Posterior vena cava (tissue), 2 donors: ENCODE data around the gene ZNF768. TPM values are rescaled to one million over a fixed set of nuclear protein-coding genes. Genes with fewer than 3 reads are reported as not detected.
"Not testable (repeated sequence)": the region's sequence is repeated elsewhere in the genome, so short reads cannot be mapped to it uniquely, and the experiment has no call there.

ENCODE experiments used
- DNase-seq: peaks from one replicate; pipeline ENCODE4 v3.0.0-alpha.2; 2020; ENCODE audit warnings: low spot score
- intact Hi-C, 2 donors: fragments of 100-400 bp; cut with DNase I; formaldehyde crosslinking; loops; one replicate each; pipeline versions ENCODE4 v1.14.1 to v1.14.2; 2022 to 2023
- total RNA-seq, 2 donors: library from RNA; stranded (reverse); fragmentation: NEBNext Ultra II Directional; extraction: Animal tissue kit (Norgen Biotek cat#: 25700); gene quantifications; one replicate each; pipeline ENCODE4 v1.2.1, GENCODE V29; 2021
- donor health status: DM: yes; HTN: yes; CAD: no.
- donor health status: DM: yes; HTN: yes; CAD: no.

The ZNF768 gene
- total RNA-seq, 2 donors from 2014 or later = 21.9 to 27.3 TPM

DNA sequence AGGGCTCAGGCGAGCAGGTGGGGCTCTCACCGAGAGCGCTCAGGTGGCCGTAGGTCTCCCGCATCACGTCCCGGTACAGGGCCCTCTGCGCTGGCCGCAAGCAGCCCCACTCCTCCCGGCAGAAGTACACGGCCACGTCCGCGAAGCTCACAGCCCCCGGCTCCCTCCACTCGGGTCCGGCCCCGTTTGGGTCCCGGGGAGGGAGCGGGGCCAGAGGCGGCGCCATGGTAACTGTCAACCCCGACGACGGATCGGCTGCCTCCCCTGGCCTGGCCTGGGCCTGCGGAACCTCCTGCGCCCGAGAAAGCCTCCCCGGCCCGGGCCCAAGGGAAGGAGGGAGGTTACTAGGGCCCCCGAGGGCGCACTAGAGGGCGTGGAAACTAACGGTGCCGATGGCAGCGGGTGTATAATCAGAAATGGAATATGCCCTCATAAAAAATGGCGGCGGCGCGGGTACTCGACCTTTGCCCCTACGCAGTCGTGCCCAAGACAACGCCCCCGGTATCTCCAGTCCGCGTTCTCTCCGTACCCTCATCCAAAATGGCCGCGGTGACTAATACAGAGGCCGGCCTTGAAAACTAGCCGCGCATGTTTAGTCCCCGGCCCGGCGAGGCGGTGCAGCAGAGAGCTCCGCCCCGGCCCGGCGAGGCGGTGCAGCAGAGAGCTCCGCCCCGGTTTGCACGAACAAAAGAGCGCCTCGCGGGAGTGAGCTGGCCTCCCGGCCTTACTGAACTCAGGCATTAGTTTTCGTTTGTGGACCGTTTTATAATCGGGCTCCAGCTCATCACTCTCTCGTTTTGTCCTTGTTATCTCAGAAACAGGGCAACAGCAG is 31.8 kb upstream of the ZNF768 start, which contains the start of gene ZNF764:
Gene ZNF764, minus strand, starts transcription at position 418 of the 832 bp plus-strand sequence. Its CDS starts 192 bp downstream, at position 226.
- DNase-seq = peak; percentile 99
- intact Hi-C loops = no loop called here

DNA sequence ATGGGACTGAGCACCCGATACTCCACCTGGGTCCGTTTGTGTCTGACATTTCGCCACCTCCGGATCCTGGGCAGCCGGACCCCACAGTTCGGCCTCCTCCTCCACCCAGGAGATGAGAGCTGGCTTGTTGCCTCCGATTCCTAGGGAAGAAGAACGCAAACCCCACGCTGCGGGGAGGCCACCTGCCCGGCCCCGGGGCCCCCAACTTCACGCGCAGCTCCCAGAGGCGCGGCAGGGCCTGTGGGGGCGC is 31.3 kb upstream of the ZNF768 start:
- intact Hi-C loops = no loop called here
- DNase-seq = no peak

- intact Hi-C loops = no loop called here
- DNase-seq = no peak
Observed at GRCh38 chr16:30556125-30556473, 29.7 kb upstream of the ZNF768 start.

DNA sequence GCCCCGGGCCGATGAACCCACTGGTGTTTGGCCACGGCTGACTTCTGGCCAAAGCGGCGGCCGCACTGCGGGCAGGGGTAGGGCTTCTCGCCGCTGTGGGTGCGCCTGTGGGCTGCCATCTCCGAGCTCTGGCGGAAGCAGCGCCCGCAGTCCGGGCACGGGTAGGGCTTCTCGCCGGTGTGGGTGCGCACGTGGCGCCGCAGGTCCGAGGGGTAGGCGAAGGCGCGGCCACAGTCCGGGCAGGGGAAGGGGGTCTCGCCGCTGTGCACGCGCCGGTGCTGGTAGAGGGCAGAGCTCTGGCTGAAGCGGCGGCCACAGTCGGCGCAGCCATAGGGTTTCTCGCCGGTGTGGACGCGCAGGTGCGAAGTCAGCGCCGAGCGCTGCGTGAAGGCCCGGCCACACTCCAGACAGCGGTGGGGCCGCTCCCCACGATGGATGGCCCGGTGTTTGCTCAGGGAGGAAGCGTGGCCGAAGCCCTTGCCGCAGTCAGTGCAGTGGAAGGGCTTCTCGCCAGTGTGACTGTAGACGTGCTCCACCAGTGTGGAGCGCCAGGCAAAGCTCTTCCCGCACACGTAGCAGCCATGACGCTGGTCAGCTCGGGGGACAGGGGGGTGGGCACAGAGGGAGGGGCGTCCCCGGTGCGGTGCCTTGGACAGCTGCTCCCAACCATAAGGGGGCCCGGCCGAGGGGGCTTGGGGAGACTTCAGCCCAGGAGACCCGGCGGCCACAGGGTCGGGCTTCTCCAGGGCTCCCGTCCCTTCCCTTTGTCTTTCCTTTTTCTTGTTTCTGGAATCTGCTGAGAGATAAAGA is 29.2 kb upstream of the ZNF768 start:
- intact Hi-C loops = no loop called here
- DNase-seq = no peak

- intact Hi-C loops = no loop called here
- DNase-seq = no peak
Observed at GRCh38 chr16:30554557-30555314, 28.4 kb upstream of the ZNF768 start.

- DNase-seq = no peak
- intact Hi-C loops = no loop called here
Observed at GRCh38 chr16:30553393-30553899, 27.1 kb upstream of the ZNF768 start.

DNA sequence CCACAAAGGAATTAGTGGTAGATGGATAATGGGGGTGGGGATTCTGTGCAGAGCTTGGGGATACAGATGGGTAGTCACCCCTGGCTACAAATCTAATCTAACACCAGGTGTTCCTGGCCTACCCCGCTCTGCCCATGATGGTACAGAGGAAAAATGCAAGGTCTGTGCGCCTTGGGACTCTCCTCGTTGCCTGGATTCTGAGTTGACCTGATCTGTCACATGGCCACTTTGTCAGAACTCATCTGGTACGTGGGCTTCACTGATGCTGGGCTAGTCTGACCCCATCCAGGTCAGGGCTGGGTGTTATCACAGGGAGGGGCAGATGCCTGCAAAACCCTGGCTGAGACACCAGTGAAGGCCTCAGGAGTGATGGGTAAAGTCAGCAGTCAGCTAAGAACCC is 26.6 kb upstream of the ZNF768 start:
- intact Hi-C loops = no loop called here
- DNase-seq = no peak

GRCh38 chr16:30551781-30552180 is 25.4 kb upstream of the ZNF768 start:
- intact Hi-C loops = no loop called here
- no peak for DNase-seq

DNA sequence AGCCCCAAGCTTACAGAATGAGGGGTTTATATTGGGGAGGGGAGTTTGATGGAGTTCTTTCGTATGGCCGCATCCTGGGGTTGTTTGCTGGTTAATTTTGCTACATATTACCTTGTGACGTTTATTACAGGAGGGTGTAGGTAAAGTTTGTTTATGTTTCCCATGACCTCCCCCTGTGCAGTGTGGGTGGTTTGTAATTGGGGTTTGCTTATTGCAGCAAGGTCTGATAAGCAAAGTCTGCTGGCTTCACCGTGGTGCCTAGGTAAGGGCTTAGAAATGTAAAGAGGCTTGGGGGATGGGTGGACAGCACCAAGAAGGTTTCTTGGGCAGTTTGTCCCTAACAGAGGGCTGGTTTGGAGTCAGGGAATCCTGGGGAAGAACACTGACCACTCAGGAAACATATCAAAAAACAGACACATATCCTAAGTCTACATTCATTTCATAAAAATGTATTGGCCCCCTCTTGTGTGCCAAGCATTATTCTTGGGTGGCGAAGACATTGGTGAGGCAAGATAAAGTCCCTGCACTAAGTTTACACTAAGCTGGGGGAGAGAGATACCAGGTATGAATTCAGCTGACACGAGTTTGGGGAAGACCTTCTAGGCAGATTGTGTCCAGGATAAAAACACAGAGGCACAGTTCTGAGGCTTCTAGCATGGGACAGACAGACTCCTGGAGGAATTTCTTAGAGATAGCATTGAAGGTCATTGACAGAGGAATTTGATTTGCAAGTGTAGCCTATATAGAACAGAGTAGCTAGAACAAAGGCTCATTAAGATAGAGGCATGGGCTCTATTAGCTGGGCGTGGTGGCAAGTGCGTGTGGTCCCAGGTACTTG is 22.3 kb upstream of the ZNF768 start:
- intact Hi-C loops = no loop called here

DNA sequence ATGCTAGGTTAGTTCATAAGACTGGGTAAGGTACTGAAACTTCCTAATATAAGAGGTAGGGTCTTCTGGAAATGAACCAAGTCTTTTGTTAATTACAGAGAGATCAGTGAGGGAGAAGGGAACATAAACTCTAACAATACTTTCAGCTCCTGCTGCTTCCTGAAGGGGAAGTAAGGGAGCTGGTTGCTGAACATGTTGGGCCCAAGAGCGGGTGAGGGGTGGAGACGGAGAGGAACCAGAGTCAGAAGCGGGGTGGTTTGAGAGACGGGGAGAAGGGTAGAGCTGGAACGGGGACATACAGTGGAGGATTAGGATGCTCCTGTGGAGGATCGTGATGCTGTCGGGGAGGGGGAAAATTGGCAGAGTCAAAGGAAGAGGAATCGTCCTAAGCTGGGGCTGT is 19.7 kb upstream of the ZNF768 start:
- intact Hi-C loops = no loop called here

More for the DNA sequence above, 22.3 kb upstream of the ZNF768 start:
- DNase-seq = no peak

GRCh38 chr16:30543067-30543466 is 16.7 kb upstream of the ZNF768 start:
- intact Hi-C loops = no loop called here
- DNase-seq = no peak

More for the DNA sequence above, 19.7 kb upstream of the ZNF768 start:
- DNase-seq = no peak

DNA sequence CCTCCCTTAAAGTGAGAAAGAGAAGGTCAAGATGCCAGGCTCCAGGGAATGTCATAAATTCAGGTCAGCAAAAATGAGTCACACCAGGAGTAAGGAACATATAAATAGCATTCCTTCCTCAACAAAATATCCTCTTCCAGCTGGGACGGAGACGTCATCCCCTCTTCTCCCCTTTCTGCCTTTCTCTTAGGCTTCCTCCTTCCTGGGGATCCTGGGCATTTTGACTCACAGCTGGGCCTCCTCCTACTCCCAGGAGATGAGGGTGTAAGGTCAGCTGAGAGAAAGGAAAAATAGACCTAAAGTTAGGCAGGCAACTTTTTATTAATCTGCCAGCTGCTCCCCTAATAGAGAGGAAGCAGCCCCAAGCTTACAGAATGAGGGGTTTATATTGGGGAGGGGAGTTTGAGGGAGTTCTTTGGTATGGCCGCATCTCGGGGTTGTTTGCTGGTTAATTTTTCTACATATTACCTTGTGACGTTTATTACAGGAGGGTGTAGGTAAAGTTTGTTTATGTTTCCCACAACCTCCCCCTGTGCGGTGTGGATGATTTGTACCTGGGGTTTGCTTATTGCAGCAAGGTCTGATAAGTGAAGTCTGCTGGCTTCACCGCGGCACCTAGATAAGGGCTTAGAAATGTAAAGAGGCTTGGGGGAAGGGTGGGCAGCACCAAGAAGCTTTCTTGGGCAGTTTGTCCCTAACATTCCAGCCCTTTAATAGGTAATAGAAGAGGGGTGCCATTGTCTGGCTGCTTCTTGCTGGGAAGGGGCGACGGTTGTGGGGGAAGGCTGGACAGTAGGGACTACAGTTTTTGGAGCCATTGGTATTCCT is 15.3 kb upstream of the ZNF768 start:
- intact Hi-C loops = no loop called here
- DNase-seq = no peak

DNA sequence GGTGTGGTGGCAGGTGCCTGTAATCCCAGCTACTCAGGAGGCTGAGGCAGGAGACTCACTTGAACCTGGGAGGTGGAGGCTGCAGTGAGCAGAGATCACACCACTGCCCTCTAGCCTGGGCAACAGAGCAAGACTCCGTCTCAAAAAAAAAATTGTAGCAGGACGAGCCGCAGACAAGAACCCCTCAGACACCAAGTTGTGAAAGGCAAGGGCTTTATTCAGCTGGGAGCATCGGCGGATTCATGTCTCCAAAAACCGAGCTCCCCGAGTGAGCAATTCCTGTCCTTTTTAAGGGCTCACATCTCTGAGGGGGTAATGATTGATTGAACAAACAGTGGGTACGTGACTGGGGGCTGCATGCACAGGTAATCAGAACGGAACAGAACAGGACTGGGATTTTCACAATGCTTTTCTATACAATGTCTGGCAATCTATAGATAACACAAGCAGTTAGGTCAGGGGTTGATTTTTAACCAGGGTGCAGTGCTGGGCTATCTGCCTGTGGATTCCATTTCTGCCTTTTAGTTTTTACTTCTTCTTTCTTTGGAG is 14.6 kb upstream of the ZNF768 start:
- DNase-seq, intact Hi-C loops: not testable (repeated sequence)

DNA sequence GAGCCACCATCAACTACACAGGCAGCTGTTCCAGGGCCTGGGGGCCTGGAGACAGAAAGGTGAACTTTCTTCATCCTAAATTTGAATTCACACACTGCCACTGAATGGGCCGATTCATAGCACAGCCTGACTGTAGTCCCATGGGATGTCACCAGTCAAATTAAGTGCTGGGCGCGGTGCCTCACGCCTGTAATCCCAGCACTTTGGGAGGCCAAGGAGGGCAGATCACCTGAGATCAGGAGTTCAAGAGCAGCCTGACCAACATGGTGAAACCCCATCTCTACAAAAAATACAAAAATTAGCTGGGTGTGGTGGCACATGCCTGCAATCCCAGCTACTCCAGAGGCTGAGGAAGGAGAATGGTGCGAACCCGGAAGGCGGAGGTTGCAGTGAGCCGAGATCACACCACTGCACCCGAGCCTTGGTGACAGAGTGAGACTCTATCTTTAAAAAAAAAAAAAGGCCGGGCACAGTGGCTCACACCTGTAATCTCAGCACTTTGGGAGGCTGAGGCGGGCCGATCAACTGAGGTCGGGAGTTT is 13.7 kb upstream of the ZNF768 start:
- DNase-seq, intact Hi-C loops: not testable (repeated sequence)

DNA sequence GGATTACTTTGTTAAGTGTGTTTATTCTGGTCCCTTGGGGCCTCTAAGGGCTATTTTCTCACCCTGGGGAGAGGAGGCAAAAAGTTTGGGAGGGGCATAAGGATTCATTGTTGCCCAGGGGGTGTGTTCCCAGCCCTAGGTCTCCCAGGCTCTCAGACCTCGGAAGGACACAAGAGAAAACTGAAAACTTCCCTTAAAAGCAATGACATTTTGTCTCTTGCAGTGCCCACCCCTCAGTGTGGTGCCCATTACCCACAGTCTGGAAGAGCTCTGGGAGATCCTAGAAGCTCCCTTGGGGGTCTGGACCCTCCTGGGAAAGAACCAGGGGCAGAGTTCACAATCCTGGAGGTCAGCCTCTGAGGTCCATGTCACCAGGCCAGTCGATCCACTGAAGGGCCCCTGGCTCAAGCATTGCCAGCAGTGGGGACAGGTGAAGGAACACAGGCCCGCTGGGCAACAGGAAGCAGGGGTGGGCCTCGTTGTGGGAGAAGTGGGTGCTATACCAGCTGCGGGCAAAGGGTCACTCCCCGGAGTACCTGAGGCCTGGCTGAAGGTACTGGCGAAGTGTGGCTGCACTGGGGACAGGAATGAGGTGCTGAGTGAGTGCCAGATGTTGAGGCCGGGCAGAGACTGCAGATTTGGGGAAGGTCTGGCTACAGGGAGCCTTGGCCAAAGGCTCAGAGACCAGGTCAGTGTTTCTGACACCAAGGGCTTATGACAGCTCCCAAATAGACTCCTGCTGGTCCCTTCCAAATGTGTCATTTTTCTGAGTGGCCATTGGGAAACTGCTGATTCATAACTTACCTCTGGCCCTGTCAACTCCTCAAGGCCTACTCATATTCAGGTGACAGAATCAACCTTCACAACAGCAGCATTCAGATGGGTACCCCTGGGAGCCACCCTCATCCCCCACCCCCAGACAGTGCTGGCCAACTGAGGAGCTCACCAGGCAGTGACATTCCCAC is 12.9 kb upstream of the ZNF768 start:
- intact Hi-C loops = no loop called here

GRCh38 chr16:30536391-30537024 is 10.1 kb upstream of the ZNF768 start:
- DNase-seq, intact Hi-C loops: not testable (repeated sequence)

More for the DNA sequence above, 12.9 kb upstream of the ZNF768 start:
- DNase-seq = no peak
